Measurements from ENCODE around the gene JMJD1C.

JMJD1C gene

GRCh38 chr10:63462442-63462841 lies 3.3 kb downstream of the JMJD1C start:
- no peak for TF ChIP-seq ZNF274 (IDR thresholded peaks at IDR 0.05; ENCODE audit: low read depth, low read length)
- TF ChIP-seq SUZ12 (IDR thresholded peaks at IDR 0.05; ENCODE audit: extremely low read depth, insufficient read depth, insufficient read length) = no peak
- no peak for TF ChIP-seq YY1 (IDR thresholded peaks at IDR 0.05; ENCODE audit: insufficient read depth, insufficient read length)
- no peak overlapping the region for H3K4me3 ChIP-seq (ENCODE audit: insufficient read length, low read depth)
- no peaks in the 10 kb centered on the region for H3K9me3 ChIP-seq (ENCODE audit: insufficient read depth, low read length)
- DNase-seq (ENCODE audit: low read depth, low spot score) = no peak
- H3K36me3 ChIP-seq (ENCODE audit: insufficient read depth, insufficient read length, low read length) = no peaks in the 10 kb centered on the region
- no peaks in the 10 kb centered on the region for H3K27me3 ChIP-seq (ENCODE audit: insufficient read depth, insufficient read length)
- no peak overlapping the region for H3K9ac ChIP-seq (ENCODE audit: insufficient read length, low read depth)
- no peaks in the 10 kb centered on the region for H3K4me1 ChIP-seq (ENCODE audit: insufficient read depth, insufficient read length)

GRCh38 chr10:63458177-63458576 lies 7.6 kb downstream of the JMJD1C start:
- H3K9me3 ChIP-seq (ENCODE audit: insufficient read depth, low read length) = no peaks in the 10 kb centered on the region
- TF ChIP-seq ZNF274 (IDR thresholded peaks at IDR 0.05; ENCODE audit: low read depth, low read length) (no peak), SUZ12 (IDR thresholded peaks at IDR 0.05; ENCODE audit: extremely low read depth, insufficient read depth, insufficient read length) (no peak), YY1 (IDR thresholded peaks at IDR 0.05; ENCODE audit: insufficient read depth, insufficient read length) (no peak)
- no peaks in the 10 kb centered on the region for H3K27me3 ChIP-seq (ENCODE audit: insufficient read depth, insufficient read length)
- H3K4me1 ChIP-seq (ENCODE audit: insufficient read depth, insufficient read length) = no peaks in the 10 kb centered on the region
- H3K9ac ChIP-seq (ENCODE audit: insufficient read length, low read depth) = no peak overlapping the region
- no peak for DNase-seq (ENCODE audit: low read depth, low spot score)
- H3K36me3 ChIP-seq (ENCODE audit: insufficient read depth, insufficient read length, low read length) = no peaks in the 10 kb centered on the region
- no peak overlapping the region for H3K4me3 ChIP-seq (ENCODE audit: insufficient read length, low read depth)

GRCh38 chr10:63457594-63457993 lies 8.2 kb downstream of the JMJD1C start:
- H3K36me3 ChIP-seq (ENCODE audit: insufficient read depth, insufficient read length, low read length) = no peaks in the 10 kb centered on the region
- no peak for TF ChIP-seq SUZ12 (IDR thresholded peaks at IDR 0.05; ENCODE audit: extremely low read depth, insufficient read depth, insufficient read length)
- no peak overlapping the region for H3K9ac ChIP-seq (ENCODE audit: insufficient read length, low read depth)
- H3K27me3 ChIP-seq (ENCODE audit: insufficient read depth, insufficient read length) = no peaks in the 10 kb centered on the region
- no peak overlapping the region for H3K4me3 ChIP-seq (ENCODE audit: insufficient read length, low read depth)
- H3K4me1 ChIP-seq (ENCODE audit: insufficient read depth, insufficient read length) = no peaks in the 10 kb centered on the region
- no peaks in the 10 kb centered on the region for H3K9me3 ChIP-seq (ENCODE audit: insufficient read depth, low read length)
- no peak for DNase-seq (ENCODE audit: low read depth, low spot score)

- Histone ChIP-seq H3K4me1 (ENCODE audit: insufficient read depth, insufficient read length) (no peaks in the 10 kb centered on the region), H3K9ac (ENCODE audit: insufficient read length, low read depth) (no peak overlapping the region), H3K4me3 (ENCODE audit: insufficient read length, low read depth) (no peak overlapping the region), H3K27me3 (ENCODE audit: insufficient read depth, insufficient read length) (no peaks in the 10 kb centered on the region), H3K9me3 (ENCODE audit: insufficient read depth, low read length) (no peaks in the 10 kb centered on the region), H3K36me3 (ENCODE audit: insufficient read depth, insufficient read length, low read length) (no peaks in the 10 kb centered on the region)
- no peak for TF ChIP-seq SUZ12 (IDR thresholded peaks at IDR 0.05; ENCODE audit: extremely low read depth, insufficient read depth, insufficient read length)
- TF ChIP-seq YY1 (IDR thresholded peaks at IDR 0.05; ENCODE audit: insufficient read depth, insufficient read length) = no peak
- TF ChIP-seq ZNF274 (IDR thresholded peaks at IDR 0.05; ENCODE audit: low read depth, low read length) = no peak
- DNase-seq (ENCODE audit: low read depth, low spot score) = no peak
These were observed 9.2 kb downstream of the JMJD1C start for GRCh38 chr10:63456437-63457210.

GRCh38 chr10:63455507-63455906 lies 10.3 kb downstream of the JMJD1C start:
- H3K4me1 ChIP-seq (ENCODE audit: insufficient read depth, insufficient read length) = no peaks in the 10 kb centered on the region
- no peak for DNase-seq (ENCODE audit: low read depth, low spot score)
- H3K27me3 ChIP-seq (ENCODE audit: insufficient read depth, insufficient read length) = no peaks in the 10 kb centered on the region
- H3K36me3 ChIP-seq (ENCODE audit: insufficient read depth, insufficient read length, low read length) = no peaks in the 10 kb centered on the region
- TF ChIP-seq ZNF274 (IDR thresholded peaks at IDR 0.05; ENCODE audit: low read depth, low read length) (no peak), YY1 (IDR thresholded peaks at IDR 0.05; ENCODE audit: insufficient read depth, insufficient read length) (no peak), SUZ12 (IDR thresholded peaks at IDR 0.05; ENCODE audit: extremely low read depth, insufficient read depth, insufficient read length) (no peak)
- H3K4me3 ChIP-seq (ENCODE audit: insufficient read length, low read depth) = no peak overlapping the region
- H3K9me3 ChIP-seq (ENCODE audit: insufficient read depth, low read length) = no peaks in the 10 kb centered on the region
- no peak overlapping the region for H3K9ac ChIP-seq (ENCODE audit: insufficient read length, low read depth)

GRCh38 chr10:63454631-63455030 lies 11.1 kb downstream of the JMJD1C start:
- Histone ChIP-seq H3K4me3 (ENCODE audit: insufficient read length, low read depth) (no peak overlapping the region), H3K36me3 (ENCODE audit: insufficient read depth, insufficient read length, low read length) (no peaks in the 10 kb centered on the region), H3K9ac (ENCODE audit: insufficient read length, low read depth) (no peak overlapping the region), H3K9me3 (ENCODE audit: insufficient read depth, low read length) (no peaks in the 10 kb centered on the region), H3K4me1 (ENCODE audit: insufficient read depth, insufficient read length) (no peaks in the 10 kb centered on the region), H3K27me3 (ENCODE audit: insufficient read depth, insufficient read length) (no peaks in the 10 kb centered on the region)
- TF ChIP-seq YY1 (IDR thresholded peaks at IDR 0.05; ENCODE audit: insufficient read depth, insufficient read length) (no peak), ZNF274 (IDR thresholded peaks at IDR 0.05; ENCODE audit: low read depth, low read length) (no peak), SUZ12 (IDR thresholded peaks at IDR 0.05; ENCODE audit: extremely low read depth, insufficient read depth, insufficient read length) (no peak)
- DNase-seq (ENCODE audit: low read depth, low spot score) = no peak

GRCh38 chr10:63452524-63452923 lies 13.3 kb downstream of the JMJD1C start:
- no peaks in the 10 kb centered on the region for H3K36me3 ChIP-seq (ENCODE audit: insufficient read depth, insufficient read length, low read length)
- no peaks in the 10 kb centered on the region for H3K27me3 ChIP-seq (ENCODE audit: insufficient read depth, insufficient read length)
- no peaks in the 10 kb centered on the region for H3K9me3 ChIP-seq (ENCODE audit: insufficient read depth, low read length)
- H3K4me1 ChIP-seq (ENCODE audit: insufficient read depth, insufficient read length) = no peaks in the 10 kb centered on the region
- TF ChIP-seq ZNF274 (IDR thresholded peaks at IDR 0.05; ENCODE audit: low read depth, low read length) (no peak), SUZ12 (IDR thresholded peaks at IDR 0.05; ENCODE audit: extremely low read depth, insufficient read depth, insufficient read length) (no peak), YY1 (IDR thresholded peaks at IDR 0.05; ENCODE audit: insufficient read depth, insufficient read length) (no peak)
- no peak overlapping the region for H3K9ac ChIP-seq (ENCODE audit: insufficient read length, low read depth)
- DNase-seq (ENCODE audit: low read depth, low spot score) = no peak
- H3K4me3 ChIP-seq (ENCODE audit: insufficient read length, low read depth) = no peak overlapping the region

Data from NT2/D1 (cell line).